Gastroesophageal sphincter (tissue), 4 donors: ENCODE measurements around the gene SGMS1. TPM values are rescaled to one million over a fixed set of nuclear protein-coding genes. Genes with fewer than 3 reads are reported as not detected.
A peak's percentile ranks its signal among the peaks of the same experiment; 100 is the strongest.
"Not testable (repeated sequence)": the region's sequence is repeated elsewhere in the genome, so short reads cannot be mapped to it uniquely, and the experiment has no call there.

Experiments
- ATAC-seq: fragments of 150-250 bp; one replicate; pipeline ENCODE4 v1.9.1; 2016; ENCODE audit warnings: mild to moderate bottlenecking, moderate library complexity
- H3K27ac ChIP-seq, 4 donors: fragments of 200-600 bp; sonication (generic) in 3 of 4; 1 replicate in 3 of 4; 2 replicates in 1 of 4; pipeline ENCODE4 v1.5.1; 2016 to 2019
- H3K27me3 ChIP-seq: fragments of 200-600 bp; sonication (generic); one replicate; pipeline ENCODE4 v1.5.1; 2019
- H3K36me3 ChIP-seq, 2 donors: fragments of 200-600 bp; sonication (generic); one replicate each; pipeline ENCODE4 v1.5.1; 2019; ENCODE audit warnings: control low read depth in 1 of 2
- H3K4me1 ChIP-seq, 3 donors: fragments of 200-600 bp; sonication (generic); 1 replicate in 2 of 3; 2 replicates in 1 of 3; pipeline ENCODE4 v1.5.1; 2016 to 2019; ENCODE audit warnings: control low read depth in 2 of 3
- H3K4me3 ChIP-seq, 2 donors: fragments of 200-600 bp; sonication (generic); one replicate each; pipeline ENCODE4 v1.5.1; 2019; ENCODE audit warnings: mild to moderate bottlenecking in 1 of 2, moderate library complexity in 1 of 2
- H3K9me3 ChIP-seq, 3 donors: fragments of 200-600 bp; sonication (generic); one replicate each; pipeline ENCODE4 v1.5.1; 2017 to 2019; ENCODE audit warnings: control low read depth in 2 of 3
- CTCF ChIP-seq, 4 experiments: fragments of 200-600 bp in 2 of 4; fragments of 450-650 bp in 2 of 4; sonication (generic) in 1 of 4; IDR thresholded peaks; one replicate each; pipeline ENCODE4 v1.5.1; 2017 to 2019; ENCODE audit warnings: antibody characterized with exemption in 4 of 4, mild to moderate bottlenecking in 2 of 4, moderate library complexity in 2 of 4
- EP300 ChIP-seq: sonication (generic); formaldehyde crosslinking; IDR thresholded peaks from one replicate; pipeline ENCODE4 v1.6.1; 2017; ENCODE audit warnings: antibody characterized with exemption, mild to moderate bottlenecking
- POLR2A ChIP-seq, 2 donors: fragments of 450-650 bp; IDR thresholded peaks; one replicate each; pipeline ENCODE4 v1.6.1; 2017; ENCODE audit warnings: antibody characterized with exemption in 2 of 2, mild to moderate bottlenecking in 2 of 2, moderate library complexity in 1 of 2
- POLR2AphosphoS5 ChIP-seq: sonication (generic); formaldehyde crosslinking; IDR thresholded peaks from one replicate; pipeline ENCODE4 v1.6.1; 2017; ENCODE audit warnings: antibody characterized with exemption
- WGBS, 2 donors: methylation state at CpG; one replicate each; pipeline ENCODE4 v1.1.5; 2018; ENCODE audit warnings: low coverage in 1 of 2; 5-methylcytosine and 5-hydroxymethylcytosine counted together
- total RNA-seq, 4 donors: library from RNA; depleted of rRNA; stranded (reverse); fragments of >200 nt; gene quantifications; one replicate each; pipeline ENCODE4 v1.1.0, GENCODE V29; 2016

SGMS1 gene
- total RNA-seq, 4 donors from 2014 or later: 57.7 to 116 (median 66.1) TPM

GRCh38 chr10:50551894-50552293, 71.9 kb downstream of the SGMS1 start:
- H3K4me3 ChIP-seq: no peak overlapping the region
- WGBS, 2 donors: 46 to 58% methylated on average over 1 to 2 of the region's 2 CpGs
- no peak for ATAC-seq
- no peaks in the 10 kb centered on the region for H3K9me3 ChIP-seq
- H3K27ac ChIP-seq: peak overlapping the region in 3 of 4 donors; percentile 36 to 65 (median 64)
- TF ChIP-seq POLR2AphosphoS5 (no peak), POLR2A (IDR thresholded peaks at IDR 0.05) (no peak), EP300 (no peak), CTCF (IDR thresholded peaks at IDR 0.05) (no peak)
- no peaks in the 10 kb centered on the region for H3K36me3 ChIP-seq
- no peaks in the 10 kb centered on the region for H3K27me3 ChIP-seq
- H3K4me1 ChIP-seq: peaks cover 27 to 73% (median 33%) of the 10 kb centered on the region in 3 donors

GRCh38 chr10:50550291-50550839, 73.4 kb downstream of the SGMS1 start:
- Histone ChIP-seq H3K4me1 (peaks cover 15 to 58% (median 22%) of the 10 kb centered on the region in 3 donors), H3K4me3 (no peak overlapping the region), H3K9me3 (no peaks in the 10 kb centered on the region), H3K27ac (no peak overlapping the region), H3K36me3 (no peaks in the 10 kb centered on the region), H3K27me3 (no peaks in the 10 kb centered on the region)
- WGBS, 2 donors: 74 to 92% methylated on average over 2 to 4 of the region's 4 CpGs
- no peak for ATAC-seq
- TF ChIP-seq POLR2AphosphoS5: no peak
- no peak for TF ChIP-seq POLR2A (IDR thresholded peaks at IDR 0.05)
- no peak for TF ChIP-seq CTCF (IDR thresholded peaks at IDR 0.05)
- no peak for TF ChIP-seq EP300

- H3K27me3 ChIP-seq, ATAC-seq, H3K4me3 ChIP-seq, H3K36me3 ChIP-seq, H3K9me3 ChIP-seq, H3K27ac ChIP-seq: not testable (repeated sequence)
- peaks cover 7 to 46% (median 12%) of the 10 kb centered on the region in 3 donors for H3K4me1 ChIP-seq
- 97% methylated on average over 3 of the region's 3 CpGs for WGBS, 2 donors
Measured at GRCh38 chr10:50549186-50549585, 74.6 kb downstream of the SGMS1 start.

- not testable (repeated sequence) for H3K27me3 ChIP-seq, H3K27ac ChIP-seq, H3K36me3 ChIP-seq, H3K4me3 ChIP-seq, H3K9me3 ChIP-seq, ATAC-seq
- H3K4me1 ChIP-seq: peaks cover 7 to 40% (median 10%) of the 10 kb centered on the region in 3 donors
- WGBS, 2 donors: 86 to 92% methylated on average over 1 of the region's 1 CpG
Measured at GRCh38 chr10:50548481-50548880, 75.3 kb downstream of the SGMS1 start.

- peaks cover 0 to 38% (median 0%) of the 10 kb centered on the region in 3 donors for H3K4me1 ChIP-seq
- not testable (repeated sequence) for H3K4me3 ChIP-seq, H3K36me3 ChIP-seq, ATAC-seq, H3K27me3 ChIP-seq, H3K27ac ChIP-seq, H3K9me3 ChIP-seq
- no CpG with 5 or more reads among the region's 1 CpG for WGBS, 2 donors
Measured at GRCh38 chr10:50546287-50546686, 77.5 kb downstream of the SGMS1 start.

- Histone ChIP-seq H3K27me3 (no peaks in the 10 kb centered on the region), H3K4me1 (peaks cover 0 to 35% (median 0%) of the 10 kb centered on the region in 3 donors), H3K27ac (no peak overlapping the region), H3K9me3 (no peaks in the 10 kb centered on the region), H3K36me3 (no peaks in the 10 kb centered on the region), H3K4me3 (no peak overlapping the region)
- 50 to 82% methylated on average over 1 of the region's 1 CpG for WGBS, 2 donors
- no peak for TF ChIP-seq POLR2A (IDR thresholded peaks at IDR 0.05)
- TF ChIP-seq CTCF (IDR thresholded peaks at IDR 0.05): no peak
- TF ChIP-seq EP300: no peak
- no peak for TF ChIP-seq POLR2AphosphoS5
- ATAC-seq: no peak
Measured at GRCh38 chr10:50545846-50546245, 77.9 kb downstream of the SGMS1 start.
